NCI-H460 (cell line): ENCODE results near the gene NFYA. TPM values are rescaled to one million over a fixed set of nuclear protein-coding genes. Genes with fewer than 3 reads are reported as not detected.
"Not testable (repeated sequence)": the region's sequence is repeated elsewhere in the genome, so short reads cannot be mapped to it uniquely, and the experiment has no call there.

Source experiments
- DNase-seq: peaks from one replicate; pipeline ENCODE4 v3.0.0-alpha.2; 2016; ENCODE audit warnings: low read depth; ENCODE audit errors: extremely low read depth
- total RNA-seq: library from RNA; depleted of rRNA; stranded (reverse); fragments of >200 nt; shearing (Covaris generic); gene quantifications from 2 replicates; pipeline ENCODE4 v1.2.3, GENCODE V29; 2014; rRNA removed

Gene NFYA
- total RNA-seq, 1 experiment from 2014 or later = 13.6 TPM

GRCh38 chr6:41100871-41101287 is 28.1 kb downstream of the NFYA start:
- DNase-seq = no peak

- DNase-seq = no peak
Observed at GRCh38 chr6:41103847-41104246, 31.1 kb downstream of the NFYA start.

GRCh38 chr6:41111017-41111416 is 38.2 kb downstream of the NFYA start:
- no peak for DNase-seq

GRCh38 chr6:41115027-41115426 is 42.3 kb downstream of the NFYA start:
- DNase-seq = not testable (repeated sequence)

- DNase-seq = no peak
Observed at GRCh38 chr6:41119508-41119907, 46.7 kb downstream of the NFYA start.

GRCh38 chr6:41120058-41120457 is 47.3 kb downstream of the NFYA start:
- DNase-seq = no peak

- no peak for DNase-seq
Observed at GRCh38 chr6:41122373-41122772, 49.6 kb downstream of the NFYA start.

- DNase-seq = no peak
Observed at GRCh38 chr6:41122918-41123317, 50.1 kb downstream of the NFYA start.

GRCh38 chr6:41125282-41125681 is 52.5 kb downstream of the NFYA start:
- no peak for DNase-seq

GRCh38 chr6:41132254-41132653 is 59.5 kb downstream of the NFYA start:
- DNase-seq = no peak

- DNase-seq = no peak
Observed at GRCh38 chr6:41135062-41135832, 62.5 kb downstream of the NFYA start.

- DNase-seq = no peak
Observed at GRCh38 chr6:41136911-41137310, 64.1 kb downstream of the NFYA start.

- DNase-seq = no peak
Observed at GRCh38 chr6:41147917-41148316, 75.1 kb downstream of the NFYA start.

Other genes with a start within 250 kb of the NFYA start
- gene UNC5CL, start 33.8 kb upstream of the NFYA start, total RNA-seq = 0.10 TPM in 1 of 2 replicates, not detected in the other
- not detected in 2 replicates for gene TSPO2, start 30.5 kb upstream of the NFYA start, total RNA-seq
- not detected in 2 replicates for gene APOBEC2, start 19.8 kb upstream of the NFYA start, total RNA-seq
- 17.1 and 22.6 TPM in 2 replicates for gene OARD1, start 618 bp upstream of the NFYA start, total RNA-seq
- gene TREML1, start 81.4 kb downstream of the NFYA start, total RNA-seq = not detected in 2 replicates
- not detected in 2 replicates for gene TREM2, start 90.1 kb downstream of the NFYA start, total RNA-seq
- not detected in 2 replicates for gene TREML2, start 128.2 kb downstream of the NFYA start, total RNA-seq
- not detected in 2 replicates for gene TREML4, start 155.4 kb downstream of the NFYA start, total RNA-seq
- 0.67 TPM in 1 of 2 replicates, not detected in the other for gene TREM1, start 213.7 kb downstream of the NFYA start, total RNA-seq